Choroid plexus epithelial cell (primary cell): ENCODE results near the gene NAV3.
A peak's percentile ranks its signal among the peaks of the same experiment; 100 is the strongest.

Source experiments
- DNase-seq: peaks from one replicate; pipeline ENCODE4 v3.0.0-alpha.2; 2010; ENCODE audit warnings: low read depth
- H3K4me3 ChIP-seq: 2 replicates; pipeline ENCODE4 v1.5.1; 2011; ENCODE audit warnings: low read depth, mild to moderate bottlenecking, control low read depth, low read length, moderate library complexity
- TF ChIP-seq, protein P1 (sequence below): conservative IDR thresholded peaks from 2 replicates; pipeline ENCODE4 v1.5.1; 2011; ENCODE audit warnings: low read depth, mild to moderate bottlenecking, control low read depth, inconsistent platforms, low read length, moderate library complexity

NAV3 gene

DNA sequence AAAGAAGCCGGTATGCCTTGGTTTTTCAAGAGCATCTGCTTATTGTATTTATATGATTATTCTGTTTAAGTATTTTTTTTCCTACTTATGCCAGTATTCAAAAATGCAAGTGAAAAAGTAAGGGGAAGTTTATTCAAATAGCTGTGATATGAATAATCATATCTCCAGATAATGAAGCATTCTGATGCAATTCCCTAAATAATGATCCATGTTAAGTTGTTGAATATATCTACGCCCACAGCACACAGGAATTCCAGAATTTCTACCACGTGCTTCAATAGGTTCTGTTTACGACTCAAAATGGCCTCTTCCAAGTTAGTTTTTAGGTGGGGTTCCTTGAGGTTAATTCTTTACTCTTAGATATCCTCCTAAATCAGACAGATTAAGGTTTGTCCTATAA, 208.3 kb downstream of the NAV3 start:
- TF ChIP-seq, protein P1, sequence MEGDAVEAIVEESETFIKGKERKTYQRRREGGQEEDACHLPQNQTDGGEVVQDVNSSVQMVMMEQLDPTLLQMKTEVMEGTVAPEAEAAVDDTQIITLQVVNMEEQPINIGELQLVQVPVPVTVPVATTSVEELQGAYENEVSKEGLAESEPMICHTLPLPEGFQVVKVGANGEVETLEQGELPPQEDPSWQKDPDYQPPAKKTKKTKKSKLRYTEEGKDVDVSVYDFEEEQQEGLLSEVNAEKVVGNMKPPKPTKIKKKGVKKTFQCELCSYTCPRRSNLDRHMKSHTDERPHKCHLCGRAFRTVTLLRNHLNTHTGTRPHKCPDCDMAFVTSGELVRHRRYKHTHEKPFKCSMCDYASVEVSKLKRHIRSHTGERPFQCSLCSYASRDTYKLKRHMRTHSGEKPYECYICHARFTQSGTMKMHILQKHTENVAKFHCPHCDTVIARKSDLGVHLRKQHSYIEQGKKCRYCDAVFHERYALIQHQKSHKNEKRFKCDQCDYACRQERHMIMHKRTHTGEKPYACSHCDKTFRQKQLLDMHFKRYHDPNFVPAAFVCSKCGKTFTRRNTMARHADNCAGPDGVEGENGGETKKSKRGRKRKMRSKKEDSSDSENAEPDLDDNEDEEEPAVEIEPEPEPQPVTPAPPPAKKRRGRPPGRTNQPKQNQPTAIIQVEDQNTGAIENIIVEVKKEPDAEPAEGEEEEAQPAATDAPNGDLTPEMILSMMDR: no peak
- no peak overlapping the region for H3K4me3 ChIP-seq
- no peak for DNase-seq

DNA sequence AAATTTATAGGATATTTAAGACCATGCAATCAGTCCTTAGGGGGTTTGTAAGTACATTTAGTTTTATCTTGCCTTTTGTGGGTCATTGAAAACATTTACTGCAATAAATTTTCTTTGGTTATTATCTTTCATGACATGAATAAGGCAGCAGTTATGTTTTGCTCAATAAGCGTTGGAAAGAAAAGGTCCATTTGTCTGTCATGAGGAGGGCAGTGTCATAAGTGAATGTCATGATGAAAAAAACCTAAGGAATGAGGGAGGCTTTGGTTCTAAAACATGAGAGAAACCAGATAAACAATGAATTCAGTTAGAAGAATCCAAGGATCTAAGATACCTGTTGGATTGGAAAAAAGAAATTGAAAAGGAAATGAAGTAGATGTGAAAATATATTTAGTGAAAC, 209.4 kb downstream of the NAV3 start:
- no peak for DNase-seq
- no peak overlapping the region for H3K4me3 ChIP-seq
- TF ChIP-seq, protein P1: no peak

DNA sequence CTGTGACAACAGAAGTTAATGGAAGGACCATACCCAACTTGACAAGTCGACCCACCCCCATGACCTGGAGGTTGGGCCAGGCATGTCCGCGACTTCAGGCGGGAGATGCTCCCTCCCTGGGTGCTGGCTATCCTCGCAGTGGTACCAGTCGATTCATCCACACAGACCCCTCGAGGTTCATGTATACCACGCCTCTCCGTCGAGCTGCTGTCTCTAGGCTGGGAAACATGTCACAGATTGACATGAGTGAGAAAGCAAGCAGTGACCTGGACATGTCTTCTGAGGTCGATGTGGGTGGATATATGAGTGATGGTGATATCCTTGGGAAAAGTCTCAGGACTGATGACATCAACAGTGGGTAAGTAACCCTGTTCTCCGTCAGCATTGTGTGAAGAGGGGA, 220.1 kb downstream of the NAV3 start:
- no peak overlapping the region for H3K4me3 ChIP-seq
- TF ChIP-seq, protein P1: no peak
- DNase-seq: no peak

DNA sequence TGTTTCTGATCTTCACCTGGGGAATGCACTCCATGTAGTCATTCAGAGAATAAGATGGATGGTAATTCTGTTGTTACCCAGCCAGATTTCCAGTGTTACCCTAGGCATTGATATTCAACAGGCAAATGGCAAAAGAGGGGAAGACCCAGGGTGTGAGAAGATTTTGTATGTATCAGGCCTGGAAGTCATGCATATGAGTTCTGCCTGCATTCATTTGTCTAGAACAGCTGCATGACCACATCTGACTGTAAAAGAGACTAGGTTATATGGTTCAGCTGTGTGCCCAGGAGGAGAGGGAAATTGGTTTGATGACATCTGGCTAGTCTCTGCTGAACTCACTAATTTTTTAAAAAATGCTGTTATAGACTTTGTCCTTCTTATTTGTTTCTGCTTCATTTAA, 224.9 kb downstream of the NAV3 start:
- no peak for DNase-seq
- H3K4me3 ChIP-seq: no peak overlapping the region
- TF ChIP-seq, protein P1: no peak

DNA sequence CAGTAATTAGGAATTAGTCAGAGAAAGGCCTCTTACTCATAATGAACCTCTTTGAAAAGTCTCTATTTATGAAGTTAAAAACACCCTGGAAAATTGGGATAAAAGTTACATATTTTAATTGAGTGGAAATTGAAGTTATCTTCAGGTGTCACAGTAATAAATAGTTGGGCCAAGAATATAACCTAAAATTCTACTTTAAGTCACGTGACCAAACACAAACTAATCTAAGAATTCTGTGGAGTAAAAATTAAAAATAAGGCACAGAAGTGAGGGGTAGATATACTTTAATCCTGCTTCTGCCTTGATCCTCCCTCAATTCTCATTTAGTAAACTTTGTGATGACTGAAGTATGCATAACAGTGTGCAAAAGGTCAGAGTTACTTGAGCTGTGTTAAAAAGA, 226.4 kb downstream of the NAV3 start:
- TF ChIP-seq, protein P1: no peak
- DNase-seq: no peak
- H3K4me3 ChIP-seq: no peak overlapping the region

DNA sequence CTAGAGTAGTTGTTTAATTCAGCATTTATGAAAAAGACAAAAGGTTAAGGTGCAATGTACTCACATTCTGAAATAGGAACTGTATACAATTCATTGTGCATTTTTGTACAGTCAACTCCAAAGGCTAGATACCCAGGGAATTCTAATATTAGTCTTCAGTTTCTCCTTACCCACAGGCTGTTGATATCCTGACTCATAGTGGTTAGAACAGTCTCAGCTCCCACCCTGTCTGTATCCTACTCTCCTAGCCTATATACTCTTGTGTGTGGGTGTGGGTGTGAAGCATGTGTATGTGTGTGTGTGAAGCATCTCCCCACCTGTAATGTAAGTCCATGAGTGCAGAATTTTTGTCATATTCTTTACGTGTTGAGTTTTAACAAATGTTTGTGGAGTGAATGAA, 229.5 kb downstream of the NAV3 start:
- TF ChIP-seq, protein P1: no peak
- no peak overlapping the region for H3K4me3 ChIP-seq
- peak; percentile 93 for DNase-seq

DNA sequence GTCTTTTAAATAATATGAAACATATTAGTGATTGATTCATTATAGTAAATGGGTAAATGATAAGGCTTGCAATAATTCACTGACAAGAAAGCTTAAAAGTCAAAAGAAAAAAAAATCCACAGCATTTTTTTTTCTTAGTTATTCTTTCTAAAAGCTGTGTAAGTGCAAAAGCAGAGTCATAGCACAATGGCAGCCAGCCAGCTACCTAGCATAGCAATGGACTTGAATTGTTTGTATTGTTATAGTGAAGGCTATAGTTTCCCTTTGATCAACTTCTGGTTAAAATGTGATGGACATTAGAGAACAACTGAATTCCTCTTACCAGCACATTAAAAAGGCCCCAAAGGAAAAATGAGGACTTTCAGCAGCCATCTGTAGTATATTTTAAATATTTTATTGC, 232.1 kb downstream of the NAV3 start:
- TF ChIP-seq, protein P1: no peak
- H3K4me3 ChIP-seq: no peak overlapping the region
- peak; percentile 90 for DNase-seq
